PC-9 (cell line): ENCODE measurements around the gene STIMATE.

Experiments
- CTCF ChIP-seq: fragments of 200-600 bp; sonication (generic); conservative IDR thresholded peaks from 2 replicates; pipeline ENCODE4 v1.6.1; 2017; ENCODE audit warnings: mixed run types, antibody characterized with exemption, mild to moderate bottlenecking, moderate library complexity
- EZH2 ChIP-seq: fragments of 200-600 bp; sonication (generic); IDR thresholded peaks from 2 replicates; pipeline ENCODE4 v1.8.0; 2017; ENCODE audit warnings: antibody characterized with exemption, low read depth

GRCh38 chr3:52920841-52921240 lies 23.5 kb upstream of the STIMATE start:
- no peak for TF ChIP-seq CTCF
- no peak for TF ChIP-seq EZH2
